Thyroid gland (tissue), 4 donors: ENCODE results near the gene LGI1.

Experiments used
- CTCF ChIP-seq, 6 experiments: fragments of 200-600 bp in 3 of 6; fragments of 450-650 bp in 3 of 6; sonication (generic) in 3 of 6; IDR thresholded peaks; one replicate each; pipeline ENCODE4 v1.5.1; 2016 to 2019; ENCODE audit warnings: antibody characterized with exemption in 6 of 6, mild to moderate bottlenecking in 2 of 6, inconsistent platforms in 1 of 6, moderate library complexity in 1 of 6
- POLR2A ChIP-seq, 2 donors: fragments of 450-650 bp; IDR thresholded peaks; one replicate each; pipeline ENCODE4 v1.6.1; 2017; ENCODE audit warnings: antibody characterized with exemption in 2 of 2, mild to moderate bottlenecking in 2 of 2, moderate library complexity in 1 of 2

GRCh38 chr10:93812659-93813338, 55.1 kb downstream of the LGI1 start:
- TF ChIP-seq CTCF (IDR thresholded peaks at IDR 0.05) (no peak), POLR2A (IDR thresholded peaks at IDR 0.05) (no peak)
